Fibroblast of pulmonary artery (primary cell): Measurements from ENCODE around the gene LYPD6.
A peak's percentile ranks its signal among the peaks of the same experiment; 100 is the strongest.
"Not testable (repeated sequence)": the region's sequence is repeated elsewhere in the genome, so short reads cannot be mapped to it uniquely, and the experiment has no call there.

ENCODE experiments used
- DNase-seq: peaks from one replicate; pipeline ENCODE4 v3.0.0-alpha.2; 2010; ENCODE audit warnings: low read depth
- H3K4me3 ChIP-seq: replicated peaks from 2 replicates; pipeline ENCODE4 v1.5.1; 2011; ENCODE audit warnings: low read depth, mild to moderate bottlenecking, control low read depth, low read length, moderate library complexity
- CTCF ChIP-seq: IDR thresholded peaks from 2 replicates; pipeline ENCODE4 v1.5.1; 2011; ENCODE audit warnings: mild to moderate bottlenecking, control low read depth, low read length, inconsistent platforms; ENCODE audit errors: missing control alignments

Gene LYPD6

GRCh38 chr2:149312039-149312438, 18.3 kb upstream of the LYPD6 start:
- TF ChIP-seq CTCF: no peak
- no peak overlapping the region for H3K4me3 ChIP-seq
- no peak for DNase-seq

- no peak overlapping the region for H3K4me3 ChIP-seq
- DNase-seq: peak; percentile 24
- peak; percentile 76 for TF ChIP-seq CTCF
These were observed 16.8 kb upstream of the LYPD6 start for GRCh38 chr2:149313512-149313972.

GRCh38 chr2:149314687-149315086, 15.7 kb upstream of the LYPD6 start:
- no peak overlapping the region for H3K4me3 ChIP-seq
- DNase-seq: no peak
- TF ChIP-seq CTCF: no peak

- DNase-seq: no peak
- H3K4me3 ChIP-seq: no peak overlapping the region
- TF ChIP-seq CTCF: no peak
These were observed 14.9 kb upstream of the LYPD6 start for GRCh38 chr2:149315461-149315860.

GRCh38 chr2:149318566-149318965, 11.8 kb upstream of the LYPD6 start:
- DNase-seq, H3K4me3 ChIP-seq: not testable (repeated sequence)

GRCh38 chr2:149320362-149320761, 10.0 kb upstream of the LYPD6 start:
- no peak overlapping the region for H3K4me3 ChIP-seq
- TF ChIP-seq CTCF: no peak
- no peak for DNase-seq

GRCh38 chr2:149329068-149329467, 1.3 kb upstream of the LYPD6 start:
- no peak for DNase-seq
- peak; percentile 8 for TF ChIP-seq CTCF
- no peak overlapping the region for H3K4me3 ChIP-seq
